ENCODE measurements around the gene PSMA6. TPM values are rescaled to one million over a fixed set of nuclear protein-coding genes. Genes with fewer than 3 reads are reported as not detected.

The PSMA6 gene
- total and polyA plus RNA-seq, 2 of the 13 experiments (the other 11 are each of a cell fraction or from before 2014, with no cell fraction given): 525 to 1,109 TPM

DNA sequence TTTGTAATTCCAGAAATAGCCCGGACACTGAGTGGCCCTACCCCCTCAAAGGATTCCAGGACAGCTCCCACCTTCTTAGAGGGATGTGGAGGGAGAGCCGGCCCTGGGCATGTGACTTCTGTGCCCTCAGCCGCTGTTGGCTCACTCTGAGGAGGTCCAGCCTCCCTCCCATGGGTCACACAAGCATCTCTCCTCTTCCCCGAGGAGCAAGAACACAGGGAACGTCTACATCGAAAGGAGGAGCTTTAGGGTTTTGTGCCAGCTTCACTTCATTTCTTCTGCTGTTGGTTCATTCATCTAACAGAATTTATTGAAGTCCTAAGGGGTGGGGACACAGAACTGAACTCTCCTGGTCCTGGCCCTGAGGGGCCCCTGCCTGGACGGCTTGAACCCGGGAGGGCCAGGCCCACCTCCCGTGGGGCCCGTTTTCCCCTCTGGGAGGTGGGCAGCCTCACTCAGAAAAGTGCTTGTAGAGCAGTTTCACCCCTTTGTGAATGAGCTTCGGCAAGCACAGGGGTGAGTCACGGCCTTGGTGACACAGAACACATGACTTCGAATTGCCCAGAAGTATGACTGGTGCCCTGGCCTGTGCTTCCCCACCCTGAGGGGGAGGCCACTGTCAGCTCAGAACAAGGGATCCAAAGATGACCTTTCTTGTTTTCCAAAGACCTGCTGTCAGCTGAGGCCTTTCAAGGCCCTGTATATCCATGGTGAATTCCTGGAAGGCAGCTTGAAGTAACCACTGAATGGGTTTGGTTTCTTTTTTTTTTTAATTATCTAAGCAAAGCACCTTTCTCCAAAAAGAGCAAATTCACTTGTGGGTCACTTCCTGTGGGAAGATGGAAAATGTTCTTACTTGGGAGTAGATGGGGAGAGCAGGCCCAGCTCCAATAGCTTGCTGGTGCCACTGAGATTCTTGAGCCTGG lies 73.2 kb downstream of the PSMA6 start (continued):
- TF ChIP-seq SSRP1 (CRISPR knock-in tag; IDR thresholded peaks at IDR 0.05) (peak; percentile 97), ZNF740 (CRISPR knock-in tag; IDR thresholded peaks at IDR 0.05) (no peak), SRSF9 (IDR thresholded peaks at IDR 0.05; ENCODE audit: borderline replicate concordance, insufficient read depth, low read depth, low read length, poor library complexity, severe bottlenecking) (no peak), MAFF (IDR thresholded peaks at IDR 0.05; ENCODE audit: low read depth, low read length) (peak; percentile 93), ZFP82 (CRISPR knock-in tag; IDR thresholded peaks at IDR 0.05; ENCODE audit: borderline replicate concordance) (peak; percentile 56; the same call in 1 of the 2 replicates), CSRNP2 (CRISPR knock-in tag; conservative IDR thresholded peaks at IDR 0.05; ENCODE audit: low read depth) (no peak), TAF1 (CRISPR knock-in tag; IDR thresholded peaks at IDR 0.05) (peak; percentile 45), ZNF83 (CRISPR knock-in tag; IDR thresholded peaks at IDR 0.05; ENCODE audit: borderline replicate concordance) (peak; percentile 22; the same call in 1 of the 2 replicates), ZNF451 (CRISPR knock-in tag; IDR thresholded peaks at IDR 0.05) (peak; percentile 97), ASH2L (IDR thresholded peaks at IDR 0.05; ENCODE audit: insufficient read length, low read depth, low read length) (peak; percentile 64), ZNF639 (CRISPR knock-in tag; conservative IDR thresholded peaks at IDR 0.05) (no peak), CSRNP1 (CRISPR knock-in tag; IDR thresholded peaks at IDR 0.05) (peak; percentile 94), ATF7 (IDR thresholded peaks at IDR 0.05) (no peak), ATF7 (CRISPR knock-in tag; IDR thresholded peaks at IDR 0.05) (peak; percentile 89), KDM2A (CRISPR knock-in tag; IDR thresholded peaks at IDR 0.05; ENCODE audit: borderline replicate concordance, low read depth) (peak; percentile 74; the same call in 1 of the 2 replicates), KLF11 (CRISPR knock-in tag; IDR thresholded peaks at IDR 0.05) (peak; percentile 97), MIXL1 (CRISPR knock-in tag; IDR thresholded peaks at IDR 0.05) (no peak; the same call in 1 of the 2 replicates), ZNF232 (CRISPR knock-in tag; IDR thresholded peaks at IDR 0.05; ENCODE audit: borderline replicate concordance) (peak; percentile 97), ELF3 (CRISPR knock-in tag; IDR thresholded peaks at IDR 0.05) (peak; percentile 95), HOXA7 (CRISPR knock-in tag; IDR thresholded peaks at IDR 0.05) (no peak), HNRNPLL (IDR thresholded peaks at IDR 0.05; ENCODE audit: low read depth, low read length, poor library complexity, severe bottlenecking) (no peak), ELF4 (CRISPR knock-in tag; IDR thresholded peaks at IDR 0.05; ENCODE audit: borderline replicate concordance) (no peak), IRF1 (CRISPR knock-in tag; IDR thresholded peaks at IDR 0.05; ENCODE audit: low read depth) (0 out of 2 replicates have a peak, but pooled peaks have one; percentile 92)
